HG02642 (cell line): Measurements from ENCODE around the gene ANKLE1.
A peak's percentile ranks its signal among the peaks of the same experiment; 100 is the strongest.

Experiments
- ATAC-seq: cut with Tn5 transposase; IDR thresholded peaks from one replicate; pipeline ENCODE4 v1.9.1; 2021; ENCODE audit warnings: mild to moderate bottlenecking; ENCODE audit not compliant: unreplicated experiment, poor library complexity

Gene ANKLE1

DNA sequence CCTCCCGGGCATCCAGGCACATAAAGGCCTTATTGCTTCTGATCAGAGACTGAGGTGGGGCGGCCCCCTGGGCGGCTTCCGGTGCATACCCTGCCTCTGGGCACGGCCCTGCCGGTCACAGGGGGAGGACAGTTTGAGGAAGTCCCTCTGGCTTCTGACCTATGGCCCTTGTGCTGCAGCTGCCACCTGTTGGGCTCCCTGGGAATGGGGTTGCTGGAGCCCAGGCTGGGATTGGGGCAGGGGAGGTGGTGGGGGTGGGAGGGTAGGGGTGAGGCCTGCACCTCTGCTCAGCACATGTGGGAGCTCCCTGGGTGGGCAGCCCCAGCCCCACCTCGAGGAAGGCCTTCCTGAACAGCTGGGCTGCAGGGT is 42.2 kb downstream of the ANKLE1 start:
- no peak for ATAC-seq

DNA sequence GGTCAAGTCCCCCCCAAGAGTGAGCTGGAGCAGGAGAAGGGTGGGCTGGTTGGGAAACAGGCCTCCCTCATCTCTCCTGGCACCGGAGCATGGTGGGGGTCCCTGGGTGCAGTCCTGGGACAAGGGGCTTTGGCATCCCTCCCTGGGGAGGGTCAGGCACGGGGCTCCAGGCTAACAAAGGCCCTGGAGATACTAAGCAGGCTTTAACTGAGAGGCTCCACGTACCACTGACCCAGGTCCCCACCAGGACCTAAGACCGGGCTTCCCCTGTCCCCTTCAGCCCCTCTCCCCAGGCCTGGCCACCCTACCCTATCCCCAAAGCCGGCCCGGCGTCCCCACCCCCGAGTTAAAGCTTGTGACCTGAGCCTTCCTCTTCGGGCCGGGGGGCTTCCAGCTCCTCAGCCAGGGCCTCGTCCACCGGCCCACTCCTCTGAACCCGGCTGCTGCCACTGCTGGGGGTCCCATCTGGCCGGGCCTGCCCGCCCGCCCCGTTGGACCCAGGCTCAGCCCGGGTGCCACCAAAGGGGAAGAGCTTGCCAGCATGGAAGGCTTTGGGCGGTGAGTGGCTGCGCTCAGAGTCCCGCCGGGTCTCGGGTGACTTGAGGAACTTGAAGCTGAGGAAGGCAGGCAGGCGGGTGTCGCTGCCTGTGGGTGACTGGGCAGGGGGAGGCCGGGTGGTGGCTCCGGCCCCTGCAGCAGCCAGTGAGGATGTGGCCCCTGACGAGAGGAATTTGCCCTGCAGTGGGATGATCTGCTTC is 42.8 kb downstream of the ANKLE1 start:
- ATAC-seq: no peak

DNA sequence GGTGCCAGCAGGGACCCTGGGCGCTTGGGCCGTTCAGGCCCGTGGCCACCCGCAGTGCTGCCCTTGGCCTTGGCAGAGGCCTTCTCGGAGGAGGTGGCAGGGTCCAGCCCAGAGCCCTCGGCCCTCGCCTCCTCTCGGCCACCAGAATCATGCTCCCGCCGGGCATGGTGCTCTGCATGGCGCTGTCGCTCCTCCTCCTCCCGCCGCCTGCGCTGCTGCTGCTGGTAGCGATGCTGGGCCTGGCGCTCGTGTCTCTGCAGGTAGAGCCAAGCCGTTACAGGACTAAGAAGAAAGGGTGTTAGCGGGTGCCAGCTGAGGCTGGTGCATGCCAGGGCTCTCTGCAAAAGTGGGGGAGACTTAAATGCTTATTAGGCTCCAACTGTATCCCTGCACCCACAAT is 43.4 kb downstream of the ANKLE1 start:
- ATAC-seq: no peak

DNA sequence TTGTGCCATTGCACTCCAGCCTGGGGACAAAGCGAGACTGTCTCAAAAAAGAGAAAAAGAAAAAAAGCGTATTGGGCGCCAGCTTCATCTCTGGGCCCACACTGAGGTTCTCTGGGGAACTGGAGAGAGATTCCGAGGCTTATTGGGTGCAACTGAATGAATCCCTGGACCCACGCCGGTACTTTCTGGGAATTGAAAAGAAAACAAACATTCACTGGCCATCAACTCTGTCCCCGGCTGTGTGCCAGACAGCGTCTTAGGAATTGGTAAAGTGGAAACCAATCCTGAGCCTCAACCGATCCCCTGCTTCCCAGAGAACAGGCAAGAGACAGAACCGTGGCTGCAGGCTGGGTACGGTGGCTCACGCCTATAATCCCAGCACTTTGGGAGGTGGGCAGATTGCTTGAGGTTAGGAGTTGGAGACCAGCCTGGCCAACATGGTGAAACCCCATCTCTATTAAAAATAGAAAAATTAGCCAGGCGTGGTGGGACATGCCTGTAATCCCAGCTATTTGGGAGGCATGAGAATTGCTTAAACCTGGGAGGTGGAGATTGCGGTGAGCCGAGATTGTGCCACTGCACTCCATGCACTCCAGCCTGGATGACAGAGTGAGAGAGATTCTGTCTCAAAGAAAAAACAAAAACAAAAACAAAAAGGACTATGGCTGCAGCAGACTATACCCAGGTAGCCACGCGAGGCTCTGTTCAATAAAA is 44.3 kb downstream of the ANKLE1 start:
- no peak for ATAC-seq

DNA sequence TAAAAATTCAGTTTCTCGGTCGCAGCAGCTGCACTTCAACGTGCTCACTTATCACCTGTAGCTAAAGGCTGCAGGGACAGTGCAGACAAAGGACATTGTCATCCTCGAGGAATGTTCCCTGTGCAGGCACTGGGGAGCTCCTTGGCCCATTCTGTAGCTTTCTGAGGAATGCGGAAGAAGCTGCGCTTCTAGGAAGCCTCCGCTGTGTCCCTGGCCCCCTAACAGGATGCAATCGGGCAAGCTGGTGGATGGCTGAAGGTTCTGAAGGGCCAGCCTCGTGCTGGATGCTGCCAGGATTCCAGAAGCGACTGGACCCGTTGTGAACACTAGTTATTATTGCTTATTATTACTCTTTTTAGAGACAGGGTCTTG is 44.9 kb downstream of the ANKLE1 start:
- ATAC-seq: no peak

DNA sequence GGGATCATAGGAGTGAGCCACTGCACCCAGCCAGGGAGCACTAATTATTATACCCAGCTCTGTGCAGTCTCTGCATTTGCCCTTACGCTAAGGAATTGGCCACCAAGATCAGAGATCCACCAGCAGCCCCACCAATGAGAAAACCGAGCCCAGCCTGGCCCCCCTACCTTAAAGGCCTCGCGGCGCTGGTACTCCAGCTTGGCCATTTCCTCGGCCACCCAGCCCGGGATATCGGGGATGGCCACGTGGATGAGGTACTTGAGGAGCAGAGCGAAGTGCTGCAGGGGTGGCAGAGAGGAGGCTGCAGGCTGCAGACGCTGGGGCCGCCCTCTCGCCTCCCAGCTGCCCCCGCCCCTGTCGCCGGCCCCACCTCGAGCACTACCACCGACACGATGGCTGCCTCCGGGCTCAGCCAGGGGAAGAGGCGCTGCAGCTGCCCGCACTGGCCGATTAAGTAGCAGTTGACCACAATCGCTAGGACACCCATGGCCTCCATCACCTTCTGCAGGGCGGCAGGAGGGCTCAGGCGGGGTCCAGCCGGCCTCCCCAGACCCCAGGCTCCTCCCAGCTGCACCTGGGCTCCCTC is 45.5 kb downstream of the ANKLE1 start:
- no peak for ATAC-seq

DNA sequence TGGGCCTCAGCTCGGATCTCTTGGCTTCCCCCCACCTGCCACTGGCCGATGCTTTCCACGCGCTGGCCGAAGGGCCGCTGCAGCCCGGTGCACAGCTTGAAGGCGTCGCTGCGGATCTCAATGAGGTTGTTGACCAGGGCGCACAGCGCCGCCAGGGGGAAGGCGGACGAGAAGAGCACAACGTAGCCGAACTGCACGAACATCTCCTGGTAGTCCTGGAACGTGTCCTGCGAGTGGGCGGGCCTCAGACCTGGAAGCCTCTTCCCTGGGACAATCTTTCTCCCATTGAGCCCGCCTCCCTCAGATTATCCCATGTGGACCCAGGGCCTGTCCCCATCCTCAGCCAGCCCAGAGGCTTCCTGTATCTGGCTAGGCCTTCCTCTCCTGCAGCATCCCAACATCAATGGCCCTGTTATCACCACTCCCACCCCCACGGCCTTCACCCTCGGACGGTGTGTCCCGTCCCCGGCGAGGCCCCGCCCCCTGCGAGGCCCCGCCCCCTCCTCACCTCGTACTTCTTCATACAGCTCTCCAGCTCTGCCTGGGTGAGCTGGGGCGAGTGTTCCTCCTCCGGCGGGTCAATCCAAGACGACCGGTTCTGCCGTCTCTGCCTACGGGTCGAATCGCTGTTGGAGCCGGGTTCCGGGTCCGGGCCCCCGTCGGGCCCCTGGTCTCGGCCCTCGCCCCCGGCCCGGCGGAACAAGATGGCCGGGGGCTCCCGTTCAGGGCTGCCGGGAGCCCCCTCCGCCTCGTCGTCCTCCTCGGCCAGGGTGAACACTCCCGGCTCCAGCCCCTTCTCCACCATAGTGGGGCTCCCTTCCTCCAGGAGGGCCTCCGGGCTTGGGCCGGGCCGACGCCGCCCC is 46.2 kb downstream of the ANKLE1 start:
- ATAC-seq: no peak

DNA sequence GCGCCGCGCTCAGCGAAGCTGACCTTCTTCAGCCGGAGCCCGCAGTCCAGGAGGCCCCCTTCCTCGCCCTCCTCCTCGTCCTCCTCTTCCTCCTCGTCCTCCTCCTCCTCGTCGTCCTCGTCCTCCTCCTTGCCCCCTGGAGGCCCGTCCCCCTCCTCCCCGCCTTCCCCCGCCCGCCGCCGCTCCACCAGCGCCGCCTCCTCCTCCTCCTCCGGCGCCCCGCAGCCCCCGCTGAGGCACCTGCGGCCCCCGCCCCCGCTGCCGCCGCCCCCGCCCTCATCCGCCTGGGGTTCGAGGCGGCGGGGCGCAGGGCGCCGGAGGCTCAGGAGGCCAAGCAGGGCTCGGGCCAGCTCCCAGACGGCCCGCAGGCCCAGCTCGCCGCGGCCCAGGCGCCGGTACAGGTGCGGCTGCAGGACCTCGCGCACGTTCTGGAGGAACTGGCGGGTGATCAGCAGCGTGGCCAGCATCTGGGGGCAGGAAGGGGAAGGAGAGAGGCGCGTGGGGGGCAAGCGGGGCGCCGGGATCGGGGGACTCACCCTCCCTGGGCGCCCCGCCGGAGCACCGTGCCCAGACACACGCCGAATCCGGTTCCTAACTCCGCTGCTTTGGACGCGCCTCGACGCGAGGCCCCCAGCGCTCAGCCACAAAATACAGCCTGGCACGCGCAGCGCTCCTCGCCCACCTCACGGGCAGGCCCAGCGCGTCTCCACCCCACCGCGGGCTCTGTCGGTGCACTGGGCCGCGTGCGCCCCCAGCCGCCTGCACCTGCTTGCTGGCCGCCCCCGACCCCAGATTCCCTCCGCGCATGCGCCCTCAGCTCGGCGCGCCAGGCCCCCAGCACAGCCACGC is 47.0 kb downstream of the ANKLE1 start:
- ATAC-seq: no peak

DNA sequence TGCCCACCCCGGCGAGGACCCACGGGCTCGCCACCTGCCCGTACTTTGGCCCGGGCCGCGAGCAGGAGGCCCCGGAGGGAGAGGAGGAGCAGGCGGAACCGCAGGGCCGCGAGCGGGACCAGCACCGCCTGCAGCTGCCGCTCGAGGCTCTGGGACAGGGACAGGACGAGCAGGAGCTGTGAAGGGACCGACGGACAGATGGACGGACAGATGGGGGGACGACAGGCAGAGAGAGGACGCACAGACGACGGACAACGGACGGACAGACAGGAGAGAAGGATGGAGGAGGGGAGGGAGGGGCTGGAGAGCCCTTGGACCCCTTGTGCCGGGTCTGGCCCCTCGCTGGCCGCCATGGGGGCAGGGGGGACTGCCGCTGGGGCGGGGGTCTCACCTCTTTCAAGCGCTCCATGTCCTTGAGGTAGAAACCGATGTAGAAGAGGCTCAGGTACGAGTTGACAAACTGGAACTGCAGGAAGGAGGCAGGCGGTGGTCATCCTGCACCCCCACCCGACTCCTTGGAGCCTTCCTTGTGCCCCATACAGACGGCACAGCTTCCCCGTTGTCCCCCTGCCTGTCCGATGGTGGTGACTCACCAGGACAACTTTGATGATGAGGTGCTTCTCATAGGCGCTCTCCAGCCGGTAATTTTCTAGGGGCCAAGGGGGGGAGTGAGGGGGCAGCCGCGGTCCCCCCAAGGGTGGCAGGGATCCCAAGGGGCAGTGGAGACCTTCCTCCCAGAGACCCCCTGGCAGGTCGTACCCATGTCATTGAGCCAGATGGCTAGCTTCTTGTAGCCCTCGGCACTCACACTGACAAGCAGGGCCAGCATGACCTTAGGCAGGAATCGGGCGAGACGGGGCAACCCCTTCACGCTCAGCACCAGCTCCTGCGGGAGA is 47.9 kb downstream of the ANKLE1 start:
- ATAC-seq: no peak

DNA sequence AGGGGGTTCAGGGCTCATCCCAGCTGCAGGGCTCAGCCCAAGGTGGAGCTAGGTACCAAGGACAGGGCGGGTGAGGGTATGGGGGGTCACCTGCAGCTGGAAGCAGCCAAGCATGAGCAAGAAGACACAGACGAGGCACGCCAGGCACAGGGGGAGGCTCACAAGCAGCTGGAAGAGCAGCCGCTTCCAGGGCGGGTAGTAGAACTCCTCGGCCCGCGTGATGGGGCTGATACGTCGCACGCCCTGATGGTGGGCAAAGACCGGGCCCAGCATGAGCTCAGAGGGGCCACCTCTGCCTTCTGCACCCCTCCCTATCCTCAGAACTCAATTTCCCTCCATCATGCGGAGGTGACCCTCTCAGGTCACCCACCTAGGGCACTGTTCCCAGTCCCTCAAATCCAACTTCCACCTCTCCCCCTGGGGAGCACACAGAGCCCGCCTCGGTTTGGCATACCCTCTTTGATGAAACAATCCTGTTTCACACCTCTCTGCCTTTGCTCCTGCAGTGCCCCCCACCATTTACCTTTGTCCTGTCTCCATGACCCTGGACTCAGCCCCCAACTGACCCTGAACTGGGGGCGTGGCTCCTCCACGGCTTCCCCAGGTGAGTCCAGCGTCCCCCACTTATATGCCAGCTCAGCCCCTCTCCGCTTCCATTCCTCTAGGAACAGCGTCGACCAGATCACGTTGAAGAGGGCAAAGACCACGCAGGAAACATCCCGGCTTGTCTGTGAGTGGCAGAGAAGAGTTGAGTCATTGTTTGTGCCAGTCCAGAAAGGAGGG is 48.8 kb downstream of the ANKLE1 start:
- ATAC-seq: no peak

DNA sequence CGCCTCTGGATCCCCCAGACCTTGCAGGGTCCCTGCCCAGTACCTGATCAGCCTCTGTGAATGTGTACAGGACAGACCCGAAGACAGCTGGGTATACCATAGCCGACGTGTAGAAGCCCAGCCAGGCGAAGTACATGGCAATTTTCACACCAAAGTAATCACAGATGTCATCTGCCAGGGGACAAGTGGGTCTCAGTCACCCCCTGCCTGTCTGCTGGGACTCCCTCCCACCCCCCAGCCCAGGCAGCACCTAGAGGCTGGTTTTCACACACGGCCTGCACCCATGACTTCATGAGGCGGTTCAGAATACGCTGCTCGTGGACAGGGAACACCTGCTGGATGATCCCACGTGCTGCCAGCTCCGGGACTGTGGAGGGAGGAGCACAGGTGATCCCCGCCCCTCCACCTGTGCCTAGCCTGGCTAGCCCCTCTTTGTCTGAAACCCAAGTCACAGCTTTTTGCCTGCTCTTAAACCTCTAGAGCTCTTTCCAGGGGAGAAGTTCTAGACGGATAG is 49.4 kb downstream of the ANKLE1 start:
- no peak for ATAC-seq

DNA sequence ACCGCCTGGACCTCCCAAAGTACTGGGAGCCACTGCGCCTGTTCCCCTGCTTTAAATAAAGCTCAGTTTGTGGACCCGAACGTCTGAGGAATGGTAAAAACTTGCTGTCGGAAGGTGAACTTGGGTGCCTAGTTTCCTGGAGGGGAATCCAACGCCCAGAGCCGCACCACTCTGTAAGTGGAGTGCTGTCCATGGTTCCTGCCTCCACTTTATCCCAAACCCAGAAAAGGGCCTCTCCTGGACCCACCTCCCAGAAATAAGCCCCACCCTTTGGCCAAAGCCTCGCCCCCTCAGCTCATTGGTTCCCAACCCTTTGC is 50.6 kb downstream of the ANKLE1 start:
- no peak for ATAC-seq

DNA sequence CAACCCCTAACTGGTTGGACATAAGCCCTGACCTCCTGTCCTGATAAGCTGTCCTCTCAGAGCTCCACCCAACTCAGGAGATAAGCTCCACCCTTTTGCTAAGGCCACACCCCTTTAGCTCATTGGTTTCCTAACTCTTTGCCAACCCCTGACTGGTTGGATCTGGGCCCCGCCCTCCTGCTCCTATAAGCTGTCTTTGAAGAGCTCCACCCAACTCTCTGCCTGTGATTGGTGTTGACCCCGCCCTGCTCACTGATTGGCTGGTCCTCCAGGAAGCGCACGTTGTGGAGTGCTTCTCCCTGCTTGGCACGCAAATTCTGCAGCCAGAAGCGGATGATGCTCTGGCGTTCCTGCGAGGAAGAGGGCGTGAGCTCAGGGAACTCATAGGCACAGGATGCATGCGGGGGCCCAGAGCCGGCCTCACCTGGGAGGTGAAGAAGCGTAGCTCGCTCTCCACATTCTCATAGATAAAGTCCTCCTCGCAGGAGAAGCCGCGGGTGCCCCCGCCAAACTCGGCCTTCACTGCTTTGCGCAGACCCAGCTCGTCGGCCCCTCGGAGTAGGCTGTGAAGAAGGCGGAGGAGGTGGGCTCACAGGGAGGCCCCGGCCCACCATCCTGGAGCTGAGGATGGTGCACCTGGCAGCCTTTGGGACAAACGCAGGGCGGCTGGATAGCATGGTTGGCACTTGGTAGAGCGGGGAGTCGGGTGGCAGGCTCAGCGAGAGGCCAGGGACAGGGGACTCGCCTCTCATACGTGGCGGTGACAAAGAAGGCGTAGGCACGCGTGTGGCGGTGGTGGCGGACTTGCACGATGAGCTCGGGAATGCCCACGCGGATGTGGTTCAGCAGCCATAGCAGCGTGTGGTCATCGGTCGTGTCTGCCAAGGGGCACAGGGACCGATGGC is 51.2 kb downstream of the ANKLE1 start:
- ATAC-seq: no peak

DNA sequence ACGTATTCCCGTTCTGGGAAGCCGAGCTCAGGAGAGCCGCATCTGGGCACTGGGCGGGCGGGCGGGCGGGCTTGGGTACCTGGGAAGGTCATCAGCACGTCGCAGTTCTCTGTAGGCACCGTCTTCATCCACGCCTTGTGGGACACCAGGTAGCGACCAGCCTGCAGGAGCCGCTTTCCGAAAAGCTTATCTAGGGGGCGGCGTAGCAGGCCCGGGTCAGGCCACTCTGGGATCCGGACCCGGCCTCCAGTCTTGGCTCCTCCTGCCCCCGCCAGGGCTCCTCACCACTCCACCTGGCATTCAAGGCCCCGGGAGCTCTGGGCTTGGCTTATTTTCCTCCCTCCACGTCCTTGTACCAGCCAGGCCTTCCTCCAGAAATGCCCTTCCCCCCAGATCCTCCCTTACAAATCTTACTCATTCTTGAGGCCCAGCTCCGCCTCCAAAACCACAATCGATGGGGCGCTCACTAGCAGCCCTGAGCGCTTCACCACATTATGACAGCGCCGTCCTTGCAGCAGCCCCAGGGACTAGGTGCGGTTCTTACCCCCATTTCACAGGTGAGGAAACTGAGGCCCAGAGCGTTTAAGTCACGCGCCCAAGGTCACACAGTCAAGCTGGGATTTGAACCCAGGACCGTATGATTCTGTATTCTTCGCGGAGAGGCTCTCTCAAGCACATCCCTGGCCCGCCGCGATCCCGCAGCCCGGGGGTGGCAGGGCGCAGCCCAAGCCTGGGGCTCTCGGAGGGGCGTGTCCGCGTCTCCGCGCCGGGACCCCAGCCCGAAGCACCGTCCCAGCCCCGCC is 52.1 kb downstream of the ANKLE1 start:
- no peak for ATAC-seq

DNA sequence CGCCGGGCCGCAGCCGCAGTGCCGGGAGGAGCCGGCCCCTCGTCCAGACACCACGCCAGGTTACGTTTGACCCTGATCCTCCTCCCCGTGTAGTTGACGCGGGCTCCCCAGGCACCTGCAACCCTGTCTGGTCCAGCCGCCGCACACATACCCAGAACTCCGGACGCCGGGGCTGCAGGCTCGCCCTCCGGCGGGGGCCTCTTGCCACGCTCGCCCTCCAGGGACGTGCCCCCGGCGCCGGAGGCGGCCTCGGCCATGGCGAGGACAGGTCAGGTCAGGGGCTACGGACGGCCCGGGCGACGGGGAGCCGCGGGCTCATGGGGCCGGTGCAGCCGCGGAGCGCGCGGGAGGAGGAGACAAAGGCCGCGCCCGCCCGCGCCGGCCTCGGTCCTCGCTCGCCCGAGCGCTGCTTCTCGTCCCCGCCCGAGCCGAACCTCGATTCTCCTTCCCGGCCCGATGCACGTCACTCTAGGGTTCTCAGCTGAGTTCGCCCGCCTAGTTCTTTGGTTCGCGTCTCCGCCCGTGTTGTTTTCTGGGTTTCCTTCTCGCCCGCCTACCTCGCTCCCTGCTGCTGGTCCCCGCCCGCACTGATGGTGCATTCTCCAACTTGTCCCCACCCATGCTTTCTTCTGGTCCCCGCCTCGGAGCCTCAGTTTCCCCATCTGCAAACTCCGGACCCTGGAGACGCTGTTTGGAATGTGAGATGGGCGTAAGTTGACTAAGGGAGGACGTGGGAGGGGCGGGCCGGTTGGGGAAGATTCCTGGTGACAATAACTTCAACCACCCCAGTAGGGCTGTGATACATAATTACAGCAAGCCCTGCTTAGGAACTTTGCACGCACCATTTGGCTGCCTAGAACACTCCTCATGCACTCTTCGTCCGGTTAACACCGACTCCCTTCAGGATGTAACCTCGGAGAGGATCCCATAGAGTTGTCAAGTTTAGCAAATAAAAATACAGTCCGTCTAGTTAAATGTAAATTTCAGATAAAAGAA is 53.0 kb downstream of the ANKLE1 start, which contains the start of gene ANO8:
Gene ANO8 (minus strand): TSS at position 442 of the 996 bp plus-strand sequence. CDS start 185 bp downstream, at position 257.
- peak; percentile 51 for ATAC-seq
